CD4-positive, alpha-beta T cell (primary cell): Measurements from ENCODE around the gene PRDM16. TPM values are rescaled to one million over a fixed set of nuclear protein-coding genes. Genes with fewer than 3 reads are reported as not detected.

Experiments
- ATAC-seq: fragments of 200-7000 bp; cut with Tn5 transposase; one replicate; pipeline ENCODE4 v1.10.0; 2022; ENCODE audit warnings: mild to moderate bottlenecking; ENCODE audit not compliant: poor library complexity
- CTCF ChIA-PET: fragments of 350-600 bp; sonication (Branson Sonifier 250); formaldehyde crosslinking; loops from one replicate; lab custom pipeline; 2021; ENCODE audit warnings: antibody characterized with exemption, inconsistent platforms; lab: Charles Lee
- POLR2A ChIA-PET: fragments of 350-600 bp; sonication (Branson Sonifier 250); formaldehyde crosslinking; loops from one replicate; lab custom pipeline; 2021; ENCODE audit warnings: antibody characterized with exemption, inconsistent platforms; lab: Charles Lee
- DNase-seq, 14 experiments: peaks; one replicate each; pipeline ENCODE4 v3.0.0-alpha.2; 2013 to 2020; ENCODE audit warnings: mixed read lengths in 2 of 14
- H3K27ac ChIP-seq, 2 donors: one replicate each; pipeline versions ENCODE4 v1.5.1 to v1.7.0; 2013; ENCODE audit warnings: low read length in 2 of 2, low read depth in 1 of 2, mild to moderate bottlenecking in 1 of 2
- H3K27me3 ChIP-seq, 2 experiments: 1 replicate in 1 of 2; 2 replicates in 1 of 2; pipeline versions ENCODE4 v1.6.1 to v1.7.0; 2013; ENCODE audit warnings: low read length in 2 of 2, control low read depth in 1 of 2, mild to moderate bottlenecking in 1 of 2, moderate library complexity in 1 of 2; ENCODE audit not compliant: insufficient read depth in 2 of 2, control insufficient read depth in 1 of 2
- H3K36me3 ChIP-seq: one replicate; pipeline ENCODE4 v1.6.1; 2013; ENCODE audit warnings: low read length, control low read depth; ENCODE audit not compliant: insufficient read depth
- H3K4me1 ChIP-seq: one replicate; pipeline ENCODE4 v1.6.1; 2013; ENCODE audit warnings: low read length, control low read depth; ENCODE audit not compliant: insufficient read depth
- H3K4me3 ChIP-seq: one replicate; pipeline ENCODE4 v1.5.1; 2013; ENCODE audit warnings: mild to moderate bottlenecking, low read length, moderate library complexity
- H3K9me3 ChIP-seq, 2 experiments: 1 replicate in 1 of 2; 2 replicates in 1 of 2; pipeline versions ENCODE4 v1.6.1 to v1.7.0; 2013; ENCODE audit warnings: low read length in 2 of 2, mild to moderate bottlenecking in 2 of 2, control low read depth in 1 of 2, moderate library complexity in 1 of 2; ENCODE audit not compliant: control insufficient read depth in 1 of 2, insufficient read depth in 1 of 2
- H3K27ac Mint-ChIP-seq: one replicate; pipeline ENCODE4 v1.8.0; 2020; ENCODE audit warnings: mixed read lengths
- H3K27me3 Mint-ChIP-seq: one replicate; pipeline ENCODE4 v1.8.0; 2021; ENCODE audit warnings: mixed read lengths
- H3K36me3 Mint-ChIP-seq: one replicate; pipeline ENCODE4 v1.8.0; 2021; ENCODE audit warnings: low read depth, mixed read lengths
- H3K4me1 Mint-ChIP-seq: one replicate; pipeline ENCODE4 v1.8.0; 2021; ENCODE audit warnings: low read depth, mixed read lengths
- H3K4me3 Mint-ChIP-seq: one replicate; pipeline ENCODE4 v1.8.0; 2020; ENCODE audit warnings: mild to moderate bottlenecking, mixed read lengths
- H3K9me3 Mint-ChIP-seq: one replicate; pipeline ENCODE4 v1.8.0; 2020; ENCODE audit warnings: mixed read lengths
- CTCF ChIP-seq: fragments of 200-600 bp; IDR thresholded peaks from one replicate; pipeline ENCODE4 v1.8.0; 2022; ENCODE audit warnings: antibody characterized with exemption, mild to moderate bottlenecking
- intact Hi-C, 2 experiments: fragments of 100-400 bp; cut with DNase I in 1 of 2; cut with micrococcal nuclease in 1 of 2; formaldehyde crosslinking; loops; one replicate each; pipeline versions ENCODE4 v1.15.1 to v1.9.0; 2023 to 2025; cut with DNase I, micrococcal nuclease
- total RNA-seq, 174 experiments: library from RNA in 2 of 174; stranded (reverse) in 2 of 174; gene quantifications; one replicate each; pipeline ENCODE4 v1.2.3 and lab custom pipeline; 2021 to 2026

The PRDM16 gene
- total RNA-seq, 2 experiments from 2014 or later, result not detected

GRCh38 chr1:3298197-3298596 lies 229.2 kb downstream of the PRDM16 start:
- no peak for DNase-seq
- Histone ChIP-seq H3K9me3 (peaks cover 0 to 5% of the 10 kb centered on the region in 2 experiments), H3K27ac (no peak overlapping the region), H3K27me3 (no peaks in the 10 kb centered on the region), H3K36me3 (no peaks in the 10 kb centered on the region), H3K4me1 (no peaks in the 10 kb centered on the region), H3K4me3 (no peak overlapping the region)
- H3K4me1 Mint-ChIP-seq, result no peaks in the 10 kb centered on the region
- intact Hi-C loops, result no loop called here
- H3K36me3 Mint-ChIP-seq, result no peaks in the 10 kb centered on the region
- H3K27me3 Mint-ChIP-seq, result peaks cover 2% of the 10 kb centered on the region
- ChIA-PET CTCF (no interaction called here), POLR2A (no interaction called here)
- no peaks in the 10 kb centered on the region for H3K9me3 Mint-ChIP-seq
- no peak overlapping the region for H3K4me3 Mint-ChIP-seq
- ATAC-seq, result no peak
- no peak overlapping the region for H3K27ac Mint-ChIP-seq
- TF ChIP-seq CTCF, result no peak

GRCh38 chr1:3304246-3304645 lies 235.2 kb downstream of the PRDM16 start:
- no peak overlapping the region for H3K4me3 Mint-ChIP-seq
- H3K4me1 Mint-ChIP-seq, result no peaks in the 10 kb centered on the region
- ChIA-PET POLR2A (no interaction called here), CTCF (no interaction called here)
- Histone ChIP-seq H3K9me3 (peaks cover 0 to 5% of the 10 kb centered on the region in 2 experiments), H3K27ac (no peak overlapping the region), H3K4me1 (no peaks in the 10 kb centered on the region), H3K4me3 (no peak overlapping the region), H3K27me3 (no peaks in the 10 kb centered on the region), H3K36me3 (no peaks in the 10 kb centered on the region)
- intact Hi-C loops, result no loop called here
- H3K9me3 Mint-ChIP-seq, result no peaks in the 10 kb centered on the region
- ATAC-seq (no peak), DNase-seq (no peak)
- peaks cover 11% of the 10 kb centered on the region for H3K27me3 Mint-ChIP-seq
- H3K36me3 Mint-ChIP-seq, result no peaks in the 10 kb centered on the region
- no peak for TF ChIP-seq CTCF
- no peak overlapping the region for H3K27ac Mint-ChIP-seq

- H3K27ac Mint-ChIP-seq, result no peak overlapping the region
- peaks cover 14% of the 10 kb centered on the region for H3K27me3 Mint-ChIP-seq
- Histone ChIP-seq H3K36me3 (no peaks in the 10 kb centered on the region), H3K4me3 (no peak overlapping the region), H3K27me3 (peaks cover 0 to 3% of the 10 kb centered on the region in 2 experiments), H3K4me1 (no peaks in the 10 kb centered on the region), H3K9me3 (peaks cover 0 to 5% of the 10 kb centered on the region in 2 experiments), H3K27ac (no peak overlapping the region)
- DNase-seq (no peak), ATAC-seq (no peak)
- no peaks in the 10 kb centered on the region for H3K4me1 Mint-ChIP-seq
- no peak for TF ChIP-seq CTCF
- H3K9me3 Mint-ChIP-seq, result no peaks in the 10 kb centered on the region
- no peak overlapping the region for H3K4me3 Mint-ChIP-seq
- intact Hi-C loops, result no loop called here
- no peaks in the 10 kb centered on the region for H3K36me3 Mint-ChIP-seq
- POLR2A ChIA-PET, result no interaction called here
- CTCF ChIA-PET, result no interaction called here
Observed at GRCh38 chr1:3304692-3305091, 235.7 kb downstream of the PRDM16 start.
